Breast epithelium (tissue), 3 donors: ENCODE data around the gene BAD.

Source experiments
- POLR2A ChIP-seq: fragments of 450-650 bp; IDR thresholded peaks from one replicate; pipeline ENCODE4 v1.6.1; 2016; ENCODE audit warnings: antibody characterized with exemption, mild to moderate bottlenecking, moderate library complexity
- POLR2AphosphoS5 ChIP-seq, 3 donors: sonication (generic); formaldehyde crosslinking; IDR thresholded peaks; one replicate each; pipeline ENCODE4 v1.6.1; 2017; ENCODE audit warnings: antibody characterized with exemption in 3 of 3

GRCh38 chr11:64232182-64232966 is 52.1 kb downstream of the BAD start:
- TF ChIP-seq POLR2A (no peak), POLR2AphosphoS5 (IDR thresholded peaks at IDR 0.05) (no peak)
